ENCODE data around the gene AGPS. TPM values are rescaled to one million over a fixed set of nuclear protein-coding genes. Genes with fewer than 3 reads are reported as not detected.

Gene AGPS
- polyA plus RNA-seq, 2 of the 4 experiments (the other 2 are of a cell fraction): 49.8 to 62.1 TPM

GRCh38 chr2:177506505-177506904 lies 113.9 kb downstream of the AGPS start:
- TF ChIP-seq, protein P1, sequence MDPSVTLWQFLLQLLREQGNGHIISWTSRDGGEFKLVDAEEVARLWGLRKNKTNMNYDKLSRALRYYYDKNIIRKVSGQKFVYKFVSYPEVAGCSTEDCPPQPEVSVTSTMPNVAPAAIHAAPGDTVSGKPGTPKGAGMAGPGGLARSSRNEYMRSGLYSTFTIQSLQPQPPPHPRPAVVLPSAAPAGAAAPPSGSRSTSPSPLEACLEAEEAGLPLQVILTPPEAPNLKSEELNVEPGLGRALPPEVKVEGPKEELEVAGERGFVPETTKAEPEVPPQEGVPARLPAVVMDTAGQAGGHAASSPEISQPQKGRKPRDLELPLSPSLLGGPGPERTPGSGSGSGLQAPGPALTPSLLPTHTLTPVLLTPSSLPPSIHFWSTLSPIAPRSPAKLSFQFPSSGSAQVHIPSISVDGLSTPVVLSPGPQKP (IDR thresholded peaks at IDR 0.05; ENCODE audit: low read depth, low read length): no peak
- TF ChIP-seq MAFK (IDR thresholded peaks at IDR 0.05; ENCODE audit: partially characterized antibody) (peak; percentile 86), BCL3 (IDR thresholded peaks at IDR 0.05) (no peak)
- Histone ChIP-seq H3K9me3 (no peaks in the 10 kb centered on the region), H3K4me3 (no peak overlapping the region), H3K4me1 (no peaks in the 10 kb centered on the region), H3K4me2 (no peak overlapping the region), H3K27ac (no peak overlapping the region)
- FAIRE-seq (no peak), ATAC-seq (no peak), DNase-seq (ENCODE audit: low read depth in 1 of 2, low spot score in 1 of 2) (no peak)
- CTCF ChIA-PET: no interaction called here
- POLR2A ChIA-PET: no interaction called here

- ChIA-PET POLR2A (no interaction called here), CTCF (no interaction called here)
- Histone ChIP-seq H3K4me2 (no peak overlapping the region), H3K27ac (no peak overlapping the region), H3K9me3 (no peaks in the 10 kb centered on the region), H3K4me1 (no peaks in the 10 kb centered on the region), H3K4me3 (no peak overlapping the region)
- ATAC-seq (no peak), DNase-seq (ENCODE audit: low read depth in 1 of 2, low spot score in 1 of 2) (no peak), FAIRE-seq (no peak)
- TF ChIP-seq CEBPB (IDR thresholded peaks at IDR 0.05) (no peak), RCOR1 (IDR thresholded peaks at IDR 0.05; ENCODE audit: low read depth, low read length) (no peak), BCL3 (IDR thresholded peaks at IDR 0.05) (no peak), FOSB (CRISPR knock-in tag; IDR thresholded peaks at IDR 0.05) (no peak), RARB (CRISPR knock-in tag; IDR thresholded peaks at IDR 0.05) (no peak), ZC3H11A (IDR thresholded peaks at IDR 0.05) (no peak), SMC3 (IDR thresholded peaks at IDR 0.05) (no peak), RAD21 (conservative IDR thresholded peaks at IDR 0.05 in 1 of 2, IDR thresholded peaks at IDR 0.05 in 1 of 2) (no peak), HEYL (CRISPR knock-in tag; IDR thresholded peaks at IDR 0.05) (no peak), EHMT2 (IDR thresholded peaks at IDR 0.05; ENCODE audit: low read depth) (no peak), RFX5 (IDR thresholded peaks at IDR 0.05) (no peak), ATOH8 (CRISPR knock-in tag; IDR thresholded peaks at IDR 0.05; ENCODE audit: low read depth) (no peak)
- TF ChIP-seq, protein P2, sequence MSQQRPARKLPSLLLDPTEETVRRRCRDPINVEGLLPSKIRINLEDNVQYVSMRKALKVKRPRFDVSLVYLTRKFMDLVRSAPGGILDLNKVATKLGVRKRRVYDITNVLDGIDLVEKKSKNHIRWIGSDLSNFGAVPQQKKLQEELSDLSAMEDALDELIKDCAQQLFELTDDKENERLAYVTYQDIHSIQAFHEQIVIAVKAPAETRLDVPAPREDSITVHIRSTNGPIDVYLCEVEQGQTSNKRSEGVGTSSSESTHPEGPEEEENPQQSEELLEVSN (IDR thresholded peaks at IDR 0.05; ENCODE audit: borderline replicate concordance, low read depth): no peak
- TF ChIP-seq, protein P1 (IDR thresholded peaks at IDR 0.05; ENCODE audit: low read depth, low read length): no peak
- WGBS (ENCODE audit: missing lambda C conversion rate): 89% methylated on average over 2 of the region's 2 CpGs
Observed at GRCh38 chr2:177506998-177507397, 114.4 kb downstream of the AGPS start.

GRCh38 chr2:177516824-177517544 lies 124.4 kb downstream of the AGPS start:
- no peak for DNase-seq (ENCODE audit: low read depth in 1 of 2, low spot score in 1 of 2)
- H3K27ac ChIP-seq: no peak overlapping the region
- no peak for FAIRE-seq
- WGBS (ENCODE audit: missing lambda C conversion rate): 86% methylated on average over 4 of the region's 4 CpGs
- H3K4me2 ChIP-seq: no peak overlapping the region
- H3K4me3 ChIP-seq: no peak overlapping the region
- CTCF ChIA-PET: no interaction called here
- POLR2A ChIA-PET: no interaction called here
- H3K9me3 ChIP-seq: no peaks in the 10 kb centered on the region
- no peak for ATAC-seq
- H3K4me1 ChIP-seq: peaks cover 7% of the 10 kb centered on the region; the same call in 1 of the 3 replicates
- no peak for TF ChIP-seq FOSL2 (IDR thresholded peaks at IDR 0.05)
- no peak for TF ChIP-seq FOSL2 (CRISPR knock-in tag; IDR thresholded peaks at IDR 0.05)
- TF ChIP-seq, protein P3, sequence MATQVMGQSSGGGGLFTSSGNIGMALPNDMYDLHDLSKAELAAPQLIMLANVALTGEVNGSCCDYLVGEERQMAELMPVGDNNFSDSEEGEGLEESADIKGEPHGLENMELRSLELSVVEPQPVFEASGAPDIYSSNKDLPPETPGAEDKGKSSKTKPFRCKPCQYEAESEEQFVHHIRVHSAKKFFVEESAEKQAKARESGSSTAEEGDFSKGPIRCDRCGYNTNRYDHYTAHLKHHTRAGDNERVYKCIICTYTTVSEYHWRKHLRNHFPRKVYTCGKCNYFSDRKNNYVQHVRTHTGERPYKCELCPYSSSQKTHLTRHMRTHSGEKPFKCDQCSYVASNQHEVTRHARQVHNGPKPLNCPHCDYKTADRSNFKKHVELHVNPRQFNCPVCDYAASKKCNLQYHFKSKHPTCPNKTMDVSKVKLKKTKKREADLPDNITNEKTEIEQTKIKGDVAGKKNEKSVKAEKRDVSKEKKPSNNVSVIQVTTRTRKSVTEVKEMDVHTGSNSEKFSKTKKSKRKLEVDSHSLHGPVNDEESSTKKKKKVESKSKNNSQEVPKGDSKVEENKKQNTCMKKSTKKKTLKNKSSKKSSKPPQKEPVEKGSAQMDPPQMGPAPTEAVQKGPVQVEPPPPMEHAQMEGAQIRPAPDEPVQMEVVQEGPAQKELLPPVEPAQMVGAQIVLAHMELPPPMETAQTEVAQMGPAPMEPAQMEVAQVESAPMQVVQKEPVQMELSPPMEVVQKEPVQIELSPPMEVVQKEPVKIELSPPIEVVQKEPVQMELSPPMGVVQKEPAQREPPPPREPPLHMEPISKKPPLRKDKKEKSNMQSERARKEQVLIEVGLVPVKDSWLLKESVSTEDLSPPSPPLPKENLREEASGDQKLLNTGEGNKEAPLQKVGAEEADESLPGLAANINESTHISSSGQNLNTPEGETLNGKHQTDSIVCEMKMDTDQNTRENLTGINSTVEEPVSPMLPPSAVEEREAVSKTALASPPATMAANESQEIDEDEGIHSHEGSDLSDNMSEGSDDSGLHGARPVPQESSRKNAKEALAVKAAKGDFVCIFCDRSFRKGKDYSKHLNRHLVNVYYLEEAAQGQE (IDR thresholded peaks at IDR 0.05): no peak
- no peak for TF ChIP-seq TP53 (CRISPR knock-in tag; IDR thresholded peaks at IDR 0.05)
- no peak for TF ChIP-seq HDAC2 (IDR thresholded peaks at IDR 0.05)
- TF ChIP-seq, protein P4, sequence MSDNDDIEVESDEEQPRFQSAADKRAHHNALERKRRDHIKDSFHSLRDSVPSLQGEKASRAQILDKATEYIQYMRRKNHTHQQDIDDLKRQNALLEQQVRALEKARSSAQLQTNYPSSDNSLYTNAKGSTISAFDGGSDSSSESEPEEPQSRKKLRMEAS (IDR thresholded peaks at IDR 0.05): no peak
- TF ChIP-seq, protein P1 (IDR thresholded peaks at IDR 0.05; ENCODE audit: low read depth, low read length): no peak
